Measurements from ENCODE around the gene TBC1D8.

TBC1D8 gene

DNA sequence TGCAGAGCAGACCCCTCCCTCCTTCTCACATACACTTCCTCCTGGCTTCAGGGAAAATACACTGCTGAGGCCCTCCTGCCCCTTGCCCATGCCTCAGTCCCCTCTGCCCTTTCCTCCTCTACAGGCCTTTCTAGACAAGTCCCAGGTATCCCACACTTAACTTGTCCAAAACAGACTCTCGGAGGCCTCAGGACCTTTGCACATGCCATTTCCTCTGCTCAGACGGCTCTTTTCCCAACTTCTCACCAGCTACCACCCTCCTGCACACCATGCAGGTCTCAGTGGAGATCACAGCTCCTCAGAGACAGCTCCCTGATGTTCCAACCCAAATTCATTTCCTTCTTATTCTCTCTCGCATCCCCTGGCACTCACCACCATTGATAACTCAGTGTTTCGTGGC is 11.7 kb downstream of the TBC1D8 start:
- Mint-ChIP-seq H3K36me3 (ENCODE audit: low read depth) (peaks cover 8% of the 10 kb centered on the region), H3K4me3 (no peak overlapping the region), H3K27me3 (ENCODE audit: low read depth, poor library complexity) (peaks cover 5% of the 10 kb centered on the region), H3K9me3 (peaks cover 26% of the 10 kb centered on the region), H3K4me1 (peaks cover 10% of the 10 kb centered on the region), H3K27ac (peak overlapping the region; percentile 11)
- no peak for DNase-seq
- TF ChIP-seq, protein P1, sequence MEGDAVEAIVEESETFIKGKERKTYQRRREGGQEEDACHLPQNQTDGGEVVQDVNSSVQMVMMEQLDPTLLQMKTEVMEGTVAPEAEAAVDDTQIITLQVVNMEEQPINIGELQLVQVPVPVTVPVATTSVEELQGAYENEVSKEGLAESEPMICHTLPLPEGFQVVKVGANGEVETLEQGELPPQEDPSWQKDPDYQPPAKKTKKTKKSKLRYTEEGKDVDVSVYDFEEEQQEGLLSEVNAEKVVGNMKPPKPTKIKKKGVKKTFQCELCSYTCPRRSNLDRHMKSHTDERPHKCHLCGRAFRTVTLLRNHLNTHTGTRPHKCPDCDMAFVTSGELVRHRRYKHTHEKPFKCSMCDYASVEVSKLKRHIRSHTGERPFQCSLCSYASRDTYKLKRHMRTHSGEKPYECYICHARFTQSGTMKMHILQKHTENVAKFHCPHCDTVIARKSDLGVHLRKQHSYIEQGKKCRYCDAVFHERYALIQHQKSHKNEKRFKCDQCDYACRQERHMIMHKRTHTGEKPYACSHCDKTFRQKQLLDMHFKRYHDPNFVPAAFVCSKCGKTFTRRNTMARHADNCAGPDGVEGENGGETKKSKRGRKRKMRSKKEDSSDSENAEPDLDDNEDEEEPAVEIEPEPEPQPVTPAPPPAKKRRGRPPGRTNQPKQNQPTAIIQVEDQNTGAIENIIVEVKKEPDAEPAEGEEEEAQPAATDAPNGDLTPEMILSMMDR (IDR thresholded peaks at IDR 0.05), result no peak

DNA sequence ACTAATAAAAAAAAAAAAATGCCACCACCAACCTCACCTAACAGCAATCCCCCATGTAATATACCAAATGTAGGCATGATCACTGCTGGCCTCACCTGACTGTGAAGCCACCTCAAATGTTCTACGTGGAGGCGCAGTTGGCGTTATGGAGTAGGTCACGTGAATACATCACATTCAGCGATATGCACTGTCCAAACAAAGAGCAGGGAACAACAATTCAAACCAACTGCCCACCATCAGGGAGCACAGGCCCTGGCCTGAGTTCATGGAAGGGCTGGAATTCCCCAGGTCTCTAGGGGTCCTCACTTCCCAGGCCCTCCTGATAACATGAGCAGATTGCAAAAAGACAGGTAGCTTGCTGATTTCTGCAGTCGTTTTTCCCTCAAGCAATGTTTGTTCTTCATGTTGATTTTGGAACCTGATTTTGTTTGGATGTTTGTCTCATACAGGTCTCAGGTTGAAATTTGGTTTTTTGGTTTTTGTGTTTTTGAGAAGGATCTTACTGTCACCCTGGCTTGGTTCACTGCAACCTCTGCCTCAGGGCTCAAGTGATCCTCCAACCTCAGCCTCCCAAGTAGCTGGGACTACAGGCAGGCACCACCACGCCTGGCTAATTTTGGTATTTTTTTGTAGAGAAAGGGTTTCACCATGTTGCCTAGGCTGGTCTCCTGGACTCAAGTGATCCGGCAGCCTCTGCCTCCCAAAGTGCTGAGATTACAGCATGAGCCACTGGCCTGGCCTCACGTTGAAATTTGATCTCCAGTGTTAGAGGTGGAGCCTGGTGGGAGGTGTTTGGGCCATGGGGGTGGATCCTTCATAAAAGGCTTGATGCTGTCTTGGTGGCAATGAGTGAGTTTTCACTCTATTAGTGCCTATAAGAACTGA is 15.5 kb downstream of the TBC1D8 start:
- peaks cover 8% of the 10 kb centered on the region for H3K27me3 Mint-ChIP-seq (ENCODE audit: low read depth, poor library complexity)
- no peak for DNase-seq

DNA sequence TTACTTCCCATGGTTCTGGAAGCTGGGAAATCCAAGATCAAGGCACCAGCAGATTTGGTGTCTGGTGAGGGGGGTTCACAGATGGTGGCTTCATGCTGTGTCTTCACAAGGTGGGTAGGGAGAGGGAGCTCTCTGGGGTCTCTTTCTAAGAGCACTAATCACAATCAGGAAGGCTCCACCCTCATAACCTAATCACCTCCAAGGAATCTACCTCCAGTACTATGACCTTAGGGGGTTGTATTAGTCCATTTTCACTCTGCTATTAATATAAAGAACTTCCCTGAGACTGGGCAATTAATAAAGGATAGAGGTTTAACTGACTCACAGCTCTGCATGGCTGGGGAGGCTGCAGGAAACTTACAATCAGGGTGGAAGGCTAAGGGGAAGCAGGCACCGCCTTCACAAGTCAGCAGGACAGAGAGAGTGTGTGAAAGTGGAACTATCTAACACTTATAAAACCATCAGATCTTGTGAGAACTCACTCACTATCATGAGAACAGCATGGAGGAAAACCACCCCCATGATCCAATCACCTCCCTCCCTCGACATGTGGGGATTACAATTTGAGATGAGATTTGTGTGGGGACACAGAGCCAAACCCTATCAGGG is 17.6 kb downstream of the TBC1D8 start:
- H3K27ac Mint-ChIP-seq, result no peak overlapping the region

More for the DNA sequence above, 15.5 kb downstream of the TBC1D8 start:
- H3K36me3 Mint-ChIP-seq (ENCODE audit: low read depth), result no peaks in the 10 kb centered on the region
- H3K4me1 Mint-ChIP-seq, result no peaks in the 10 kb centered on the region
- H3K27ac Mint-ChIP-seq, result no peak overlapping the region
- no peak overlapping the region for H3K4me3 Mint-ChIP-seq
- H3K9me3 Mint-ChIP-seq, result peaks cover 11% of the 10 kb centered on the region
- TF ChIP-seq, protein P1 (IDR thresholded peaks at IDR 0.05), result no peak

DNA sequence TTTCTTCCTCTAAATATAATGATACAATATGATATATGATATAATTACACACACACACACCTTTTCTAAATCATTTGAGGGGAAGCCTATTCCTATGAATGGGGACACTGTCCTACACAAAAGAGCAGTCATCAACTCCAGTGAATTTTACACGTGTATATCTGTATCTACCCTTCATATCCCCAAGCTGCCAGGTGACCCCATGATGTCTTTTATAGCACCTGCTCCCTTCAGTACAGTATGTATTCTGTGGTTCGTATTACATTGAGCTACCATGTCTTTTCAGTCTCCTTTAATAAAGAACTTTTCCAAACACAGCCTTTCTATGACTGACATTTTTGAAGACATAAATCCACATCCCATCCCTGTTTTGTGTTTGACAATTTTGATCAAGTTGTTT is 19.0 kb downstream of the TBC1D8 start:
- peaks cover 4% of the 10 kb centered on the region for H3K36me3 Mint-ChIP-seq (ENCODE audit: low read depth)
- TF ChIP-seq, protein P1 (IDR thresholded peaks at IDR 0.05), result no peak
- no peak overlapping the region for H3K4me3 Mint-ChIP-seq
- no peak overlapping the region for H3K27ac Mint-ChIP-seq
- peaks cover 18% of the 10 kb centered on the region for H3K4me1 Mint-ChIP-seq
- H3K27me3 Mint-ChIP-seq (ENCODE audit: low read depth, poor library complexity), result peaks cover 3% of the 10 kb centered on the region
- H3K9me3 Mint-ChIP-seq, result peaks cover 3% of the 10 kb centered on the region
- no peak for DNase-seq

More for the DNA sequence above, 17.6 kb downstream of the TBC1D8 start:
- H3K9me3 Mint-ChIP-seq, result peaks cover 7% of the 10 kb centered on the region
- H3K4me3 Mint-ChIP-seq, result no peak overlapping the region
- H3K4me1 Mint-ChIP-seq, result peaks cover 4% of the 10 kb centered on the region
- DNase-seq, result no peak
- H3K36me3 Mint-ChIP-seq (ENCODE audit: low read depth), result peaks cover 3% of the 10 kb centered on the region
- H3K27me3 Mint-ChIP-seq (ENCODE audit: low read depth, poor library complexity), result peaks cover 3% of the 10 kb centered on the region
- TF ChIP-seq, protein P1 (IDR thresholded peaks at IDR 0.05), result no peak

DNA sequence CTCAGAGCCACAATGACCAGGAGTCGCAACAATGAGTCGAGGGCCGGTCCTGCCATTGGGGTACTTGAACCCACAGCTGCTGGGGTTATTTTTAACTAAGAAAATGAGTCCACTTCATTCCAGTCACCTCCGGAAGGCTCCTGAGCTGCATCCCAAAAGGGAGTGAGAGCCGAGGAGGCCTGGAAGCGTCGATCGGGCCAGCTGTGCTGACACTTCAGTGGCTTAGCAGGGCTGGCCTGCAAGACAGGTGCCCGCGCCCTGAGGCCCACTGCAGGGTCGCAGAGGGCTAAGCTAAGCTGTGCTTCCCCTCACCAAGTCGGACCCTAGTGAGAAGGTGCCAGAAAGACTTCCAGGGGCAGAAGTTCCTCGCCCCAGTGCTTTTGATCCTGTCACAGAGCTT is 21.1 kb downstream of the TBC1D8 start:
- H3K4me1 Mint-ChIP-seq, result peaks cover 27% of the 10 kb centered on the region
- TF ChIP-seq, protein P1 (IDR thresholded peaks at IDR 0.05), result no peak
- H3K4me3 Mint-ChIP-seq, result no peak overlapping the region
- peaks cover 4% of the 10 kb centered on the region for H3K27me3 Mint-ChIP-seq (ENCODE audit: low read depth, poor library complexity)
- no peak overlapping the region for H3K27ac Mint-ChIP-seq
- peaks cover 4% of the 10 kb centered on the region for H3K36me3 Mint-ChIP-seq (ENCODE audit: low read depth)
- no peak for DNase-seq
- H3K9me3 Mint-ChIP-seq, result no peaks in the 10 kb centered on the region
